GM23338 (cell line): ENCODE data around the gene STIM1. TPM values are rescaled to one million over a fixed set of nuclear protein-coding genes. Genes with fewer than 3 reads are reported as not detected.

Experiments used
- ATAC-seq: fragments of 200-7000 bp; cut with Tn5 transposase; 3 replicates; pipeline ENCODE4 v1.9.1; 2020
- DNase-seq: peaks from one replicate; pipeline ENCODE4 v3.0.0-alpha.2; 2015; ENCODE audit warnings: low spot score
- H2AFZ ChIP-seq: fragments of 200-600 bp; sonication (generic); 2 replicates; pipeline ENCODE4 v1.8.0; 2016; ENCODE audit warnings: antibody characterized with exemption, mild to moderate bottlenecking, moderate library complexity
- H3F3A ChIP-seq: fragments of 200-600 bp; sonication (generic); replicated peaks from 2 replicates; pipeline ENCODE4 v1.8.0; 2017; ENCODE audit warnings: antibody characterized with exemption, mixed run types, low read depth
- H3K27ac ChIP-seq: fragments of 200-600 bp; sonication (generic); 2 replicates; pipeline ENCODE4 v1.6.1; 2016; ENCODE audit warnings: low read depth
- H3K27me3 ChIP-seq: fragments of 200-600 bp; sonication (generic); 2 replicates; pipeline ENCODE4 v1.8.0; 2016; ENCODE audit warnings: mild to moderate bottlenecking, mixed run types, moderate library complexity; ENCODE audit not compliant: insufficient read depth
- H3K36me3 ChIP-seq: fragments of 200-600 bp; sonication (generic); 2 replicates; pipeline ENCODE4 v1.8.0; 2016; ENCODE audit warnings: mild to moderate bottlenecking; ENCODE audit not compliant: insufficient read depth
- H3K4me1 ChIP-seq: fragments of 200-600 bp; sonication (generic); 2 replicates; pipeline ENCODE4 v1.8.0; 2016; ENCODE audit warnings: mild to moderate bottlenecking, moderate library complexity; ENCODE audit not compliant: insufficient read depth
- H3K4me2 ChIP-seq: fragments of 200-600 bp; sonication (generic); 2 replicates; pipeline ENCODE4 v1.7.1; 2017; ENCODE audit warnings: mixed run types
- H3K4me3 ChIP-seq: fragments of 200-600 bp; sonication (generic); 2 replicates; pipeline ENCODE4 v1.6.1; 2016; ENCODE audit warnings: mixed run types
- H3K79me2 ChIP-seq: fragments of 200-600 bp; sonication (generic); replicated peaks from 2 replicates; pipeline ENCODE4 v1.8.0; 2017; ENCODE audit warnings: mild to moderate bottlenecking; ENCODE audit not compliant: insufficient read depth
- H3K9me2 ChIP-seq: fragments of 200-600 bp; sonication (generic); 2 replicates; pipeline ENCODE4 v1.8.0; 2017; ENCODE audit not compliant: insufficient read depth
- H4K20me1 ChIP-seq: fragments of 200-600 bp; sonication (generic); replicated peaks from 2 replicates; pipeline ENCODE4 v1.8.0; 2017; ENCODE audit warnings: mild to moderate bottlenecking; ENCODE audit not compliant: insufficient read depth
- H3K27ac Mint-ChIP-seq: 2 replicates; pipeline ENCODE4 v1.8.0; 2020; ENCODE audit warnings: inconsistent platforms, mild to moderate bottlenecking, moderate library complexity, mixed read lengths
- H3K27me3 Mint-ChIP-seq: 3 replicates; pipeline ENCODE4 v1.8.0; 2022; ENCODE audit warnings: low read depth, mild to moderate bottlenecking, moderate library complexity, mixed read lengths, inconsistent platforms; ENCODE audit not compliant: insufficient read depth, poor library complexity
- H3K36me3 Mint-ChIP-seq: 3 replicates; pipeline ENCODE4 v1.8.0; 2021; ENCODE audit warnings: low read depth, mild to moderate bottlenecking, inconsistent platforms, moderate library complexity, mixed read lengths
- H3K4me1 Mint-ChIP-seq: 3 replicates; pipeline ENCODE4 v1.8.0; 2020; ENCODE audit warnings: mild to moderate bottlenecking, inconsistent platforms, mixed read lengths
- H3K4me3 Mint-ChIP-seq: 3 replicates; pipeline ENCODE4 v1.8.0; 2021; ENCODE audit warnings: moderate library complexity, mild to moderate bottlenecking, inconsistent platforms, mixed read lengths
- H3K9me3 Mint-ChIP-seq: 3 replicates; pipeline ENCODE4 v1.8.0; 2020; ENCODE audit warnings: moderate library complexity, mild to moderate bottlenecking, inconsistent platforms, mixed read lengths
- CREB1 ChIP-seq: fragments of 250-450 bp; sonication (Bioruptor Pico); IDR thresholded peaks from 2 replicates; pipeline ENCODE4 v1.5.0; 2020; ENCODE audit warnings: low read depth, mild to moderate bottlenecking, moderate library complexity
- CTCF ChIP-seq, 2 experiments: fragments of 200-600 bp in 1 of 2; sonication (generic) in 1 of 2; conservative IDR thresholded peaks; 2 replicates each; pipeline versions ENCODE4 v1.5.1 to v1.6.1; 2016 to 2017; ENCODE audit warnings: antibody characterized with exemption in 2 of 2, low read depth in 2 of 2, mild to moderate bottlenecking in 2 of 2, moderate library complexity in 1 of 2
- ETS1 ChIP-seq: IDR thresholded peaks from 2 replicates; pipeline ENCODE4 v1.6.1; 2016; ENCODE audit warnings: antibody characterized with exemption
- EZH2 ChIP-seq: fragments of 200-600 bp; sonication (generic); IDR thresholded peaks from one replicate; pipeline ENCODE4 v1.8.0; 2017; ENCODE audit warnings: antibody characterized with exemption, mild to moderate bottlenecking, low read depth; ENCODE audit not compliant: unreplicated experiment
- NANOG ChIP-seq: IDR thresholded peaks from 2 replicates; pipeline ENCODE4 v1.6.1; 2016; ENCODE audit warnings: antibody characterized with exemption, borderline replicate concordance
- POLR2AphosphoS5 ChIP-seq: IDR thresholded peaks from 2 replicates; pipeline ENCODE4 v1.6.1; 2016; ENCODE audit warnings: antibody characterized with exemption, low read depth
- polyA plus RNA-seq: library from polyadenylated mRNA; unstranded; fragments of >200 nt; fragmentation: Nextera tagmentation; extraction: Ambion mirVana; gene quantifications from 2 replicates; pipeline ENCODE4 v1.2.1, GENCODE V29; 2016
- total RNA-seq: library from RNA; depleted of rRNA; stranded (reverse); fragments of >200 nt; shearing (Covaris generic); gene quantifications from 2 replicates; pipeline ENCODE4 v1.2.3, GENCODE V29; 2014
- TF ChIP-seq, protein P1 (sequence below): fragments of 250-450 bp; sonication (Bioruptor Pico); IDR thresholded peaks from 2 replicates; pipeline ENCODE4 v1.5.0; 2020; ENCODE audit warnings: mild to moderate bottlenecking, moderate library complexity

Gene STIM1
- total and polyA plus RNA-seq, 2 experiments from 2014 or later = 3.5 to 14.0 TPM

- no peaks in the 10 kb centered on the region for H3K27me3 ChIP-seq
- no peak overlapping the region for H3K27ac ChIP-seq
- Mint-ChIP-seq H3K27me3 (peaks cover 4% of the 10 kb centered on the region), H3K4me3 (no peak overlapping the region), H3K27ac (no peak overlapping the region), H3K4me1 (no peaks in the 10 kb centered on the region), H3K36me3 (no peaks in the 10 kb centered on the region; the same call in 2 of the 3 replicates), H3K9me3 (no peaks in the 10 kb centered on the region; the same call in 2 of the 3 replicates)
- H3K4me2 ChIP-seq = no peak overlapping the region
- H3K79me2 ChIP-seq = no peaks in the 10 kb centered on the region
- H2AFZ ChIP-seq = no peak overlapping the region
- H4K20me1 ChIP-seq = no peaks in the 10 kb centered on the region; the same call in 1 of the 2 replicates
- H3F3A ChIP-seq = no peaks in the 10 kb centered on the region
- ATAC-seq (no peak), DNase-seq (no peak)
- no peak overlapping the region for H3K4me3 ChIP-seq
- H3K9me2 ChIP-seq = no peaks in the 10 kb centered on the region
- TF ChIP-seq EZH2 = no peak
- TF ChIP-seq POLR2AphosphoS5 = no peak
- no peak for TF ChIP-seq ETS1
- H3K36me3 ChIP-seq = no peaks in the 10 kb centered on the region
- no peaks in the 10 kb centered on the region for H3K4me1 ChIP-seq
These were observed 71.8 kb downstream of the STIM1 start for GRCh38 chr11:3927129-3927796.

GRCh38 chr11:3929232-3929631 is 73.8 kb downstream of the STIM1 start:
- Histone ChIP-seq H3K27ac (no peak overlapping the region), H3K4me3 (no peak overlapping the region), H4K20me1 (no peaks in the 10 kb centered on the region; the same call in 1 of the 2 replicates), H2AFZ (no peak overlapping the region), H3K36me3 (no peaks in the 10 kb centered on the region), H3K9me2 (no peaks in the 10 kb centered on the region), H3K79me2 (no peaks in the 10 kb centered on the region), H3F3A (no peaks in the 10 kb centered on the region), H3K4me1 (no peaks in the 10 kb centered on the region), H3K4me2 (no peak overlapping the region), H3K27me3 (no peaks in the 10 kb centered on the region)
- Mint-ChIP-seq H3K4me3 (no peak overlapping the region), H3K27me3 (peaks cover 4% of the 10 kb centered on the region), H3K27ac (no peak overlapping the region), H3K36me3 (no peaks in the 10 kb centered on the region), H3K4me1 (peaks cover 5% of the 10 kb centered on the region; the same call in 1 of the 3 replicates), H3K9me3 (no peaks in the 10 kb centered on the region)
- ATAC-seq = no peak
- no peak for DNase-seq
- TF ChIP-seq CREB1 (CRISPR knock-in tag) = no peak
- TF ChIP-seq CTCF (conservative IDR thresholded peaks at IDR 0.05; ENCODE audit: low read depth in 2 of 2) = no peak
- TF ChIP-seq ETS1 = no peak
- no peak for TF ChIP-seq NANOG
- TF ChIP-seq, protein P1, sequence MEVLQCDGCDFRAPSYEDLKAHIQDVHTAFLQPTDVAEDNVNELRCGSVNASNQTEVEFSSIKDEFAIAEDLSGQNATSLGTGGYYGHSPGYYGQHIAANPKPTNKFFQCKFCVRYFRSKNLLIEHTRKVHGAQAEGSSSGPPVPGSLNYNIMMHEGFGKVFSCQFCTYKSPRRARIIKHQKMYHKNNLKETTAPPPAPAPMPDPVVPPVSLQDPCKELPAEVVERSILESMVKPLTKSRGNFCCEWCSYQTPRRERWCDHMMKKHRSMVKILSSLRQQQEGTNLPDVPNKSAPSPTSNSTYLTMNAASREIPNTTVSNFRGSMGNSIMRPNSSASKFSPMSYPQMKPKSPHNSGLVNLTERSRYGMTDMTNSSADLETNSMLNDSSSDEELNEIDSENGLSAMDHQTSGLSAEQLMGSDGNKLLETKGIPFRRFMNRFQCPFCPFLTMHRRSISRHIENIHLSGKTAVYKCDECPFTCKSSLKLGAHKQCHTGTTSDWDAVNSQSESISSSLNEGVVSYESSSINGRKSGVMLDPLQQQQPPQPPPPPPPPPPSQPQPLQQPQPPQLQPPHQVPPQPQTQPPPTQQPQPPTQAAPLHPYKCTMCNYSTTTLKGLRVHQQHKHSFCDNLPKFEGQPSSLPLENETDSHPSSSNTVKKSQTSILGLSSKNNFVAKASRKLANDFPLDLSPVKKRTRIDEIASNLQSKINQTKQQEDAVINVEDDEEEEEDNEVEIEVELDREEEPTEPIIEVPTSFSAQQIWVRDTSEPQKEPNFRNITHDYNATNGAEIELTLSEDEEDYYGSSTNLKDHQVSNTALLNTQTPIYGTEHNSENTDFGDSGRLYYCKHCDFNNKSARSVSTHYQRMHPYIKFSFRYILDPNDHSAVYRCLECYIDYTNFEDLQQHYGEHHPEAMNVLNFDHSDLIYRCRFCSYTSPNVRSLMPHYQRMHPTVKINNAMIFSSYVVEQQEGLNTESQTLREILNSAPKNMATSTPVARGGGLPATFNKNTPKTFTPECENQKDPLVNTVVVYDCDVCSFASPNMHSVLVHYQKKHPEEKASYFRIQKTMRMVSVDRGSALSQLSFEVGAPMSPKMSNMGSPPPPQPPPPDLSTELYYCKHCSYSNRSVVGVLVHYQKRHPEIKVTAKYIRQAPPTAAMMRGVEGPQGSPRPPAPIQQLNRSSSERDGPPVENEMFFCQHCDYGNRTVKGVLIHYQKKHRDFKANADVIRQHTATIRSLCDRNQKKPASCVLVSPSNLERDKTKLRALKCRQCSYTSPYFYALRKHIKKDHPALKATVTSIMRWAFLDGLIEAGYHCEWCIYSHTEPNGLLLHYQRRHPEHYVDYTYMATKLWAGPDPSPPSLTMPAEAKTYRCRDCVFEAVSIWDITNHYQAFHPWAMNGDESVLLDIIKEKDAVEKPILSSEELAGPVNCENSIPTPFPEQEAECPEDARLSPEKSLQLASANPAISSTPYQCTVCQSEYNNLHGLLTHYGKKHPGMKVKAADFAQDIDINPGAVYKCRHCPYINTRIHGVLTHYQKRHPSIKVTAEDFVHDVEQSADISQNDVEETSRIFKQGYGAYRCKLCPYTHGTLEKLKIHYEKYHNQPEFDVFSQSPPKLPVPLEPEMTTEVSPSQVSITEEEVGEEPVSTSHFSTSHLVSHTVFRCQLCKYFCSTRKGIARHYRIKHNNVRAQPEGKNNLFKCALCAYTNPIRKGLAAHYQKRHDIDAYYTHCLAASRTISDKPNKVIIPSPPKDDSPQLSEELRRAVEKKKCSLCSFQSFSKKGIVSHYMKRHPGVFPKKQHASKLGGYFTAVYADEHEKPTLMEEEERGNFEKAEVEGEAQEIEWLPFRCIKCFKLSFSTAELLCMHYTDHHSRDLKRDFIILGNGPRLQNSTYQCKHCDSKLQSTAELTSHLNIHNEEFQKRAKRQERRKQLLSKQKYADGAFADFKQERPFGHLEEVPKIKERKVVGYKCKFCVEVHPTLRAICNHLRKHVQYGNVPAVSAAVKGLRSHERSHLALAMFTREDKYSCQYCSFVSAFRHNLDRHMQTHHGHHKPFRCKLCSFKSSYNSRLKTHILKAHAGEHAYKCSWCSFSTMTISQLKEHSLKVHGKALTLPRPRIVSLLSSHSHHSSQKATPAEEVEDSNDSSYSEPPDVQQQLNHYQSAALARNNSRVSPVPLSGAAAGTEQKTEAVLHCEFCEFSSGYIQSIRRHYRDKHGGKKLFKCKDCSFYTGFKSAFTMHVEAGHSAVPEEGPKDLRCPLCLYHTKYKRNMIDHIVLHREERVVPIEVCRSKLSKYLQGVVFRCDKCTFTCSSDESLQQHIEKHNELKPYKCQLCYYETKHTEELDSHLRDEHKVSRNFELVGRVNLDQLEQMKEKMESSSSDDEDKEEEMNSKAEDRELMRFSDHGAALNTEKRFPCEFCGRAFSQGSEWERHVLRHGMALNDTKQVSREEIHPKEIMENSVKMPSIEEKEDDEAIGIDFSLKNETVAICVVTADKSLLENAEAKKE (CRISPR knock-in tag) = no peak
